IPS-18c (cell line): Measurements from ENCODE around the gene CORO2A.

Experiments used
- H3K4me3 ChIP-seq: 2 replicates; pipeline ENCODE4 v1.7.0; 2013; ENCODE audit warnings: low read depth, mild to moderate bottlenecking, low read length, moderate library complexity; ENCODE audit not compliant: insufficient read depth
- H3K9me3 ChIP-seq: one replicate; pipeline ENCODE4 v1.6.1; 2013; ENCODE audit warnings: mild to moderate bottlenecking, low read length, moderate library complexity; ENCODE audit not compliant: control insufficient read depth, insufficient read depth

The CORO2A gene, protein sequence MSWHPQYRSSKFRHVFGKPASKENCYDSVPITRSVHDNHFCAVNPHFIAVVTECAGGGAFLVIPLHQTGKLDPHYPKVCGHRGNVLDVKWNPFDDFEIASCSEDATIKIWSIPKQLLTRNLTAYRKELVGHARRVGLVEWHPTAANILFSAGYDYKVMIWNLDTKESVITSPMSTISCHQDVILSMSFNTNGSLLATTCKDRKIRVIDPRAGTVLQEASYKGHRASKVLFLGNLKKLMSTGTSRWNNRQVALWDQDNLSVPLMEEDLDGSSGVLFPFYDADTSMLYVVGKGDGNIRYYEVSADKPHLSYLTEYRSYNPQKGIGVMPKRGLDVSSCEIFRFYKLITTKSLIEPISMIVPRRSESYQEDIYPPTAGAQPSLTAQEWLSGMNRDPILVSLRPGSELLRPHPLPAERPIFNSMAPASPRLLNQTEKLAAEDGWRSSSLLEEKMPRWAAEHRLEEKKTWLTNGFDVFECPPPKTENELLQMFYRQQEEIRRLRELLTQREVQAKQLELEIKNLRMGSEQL

GRCh38 chr9:98192503-98193335 lies at the start of gene CORO2A:
CORO2A (minus strand) TSS chr9:98192637; CDS start chr9:98157660, 34,977 bp downstream.
- H3K4me3 ChIP-seq = peak within 1 kb of the TSS; percentile 85
- no peaks in the 10 kb centered on the region for H3K9me3 ChIP-seq

DNA sequence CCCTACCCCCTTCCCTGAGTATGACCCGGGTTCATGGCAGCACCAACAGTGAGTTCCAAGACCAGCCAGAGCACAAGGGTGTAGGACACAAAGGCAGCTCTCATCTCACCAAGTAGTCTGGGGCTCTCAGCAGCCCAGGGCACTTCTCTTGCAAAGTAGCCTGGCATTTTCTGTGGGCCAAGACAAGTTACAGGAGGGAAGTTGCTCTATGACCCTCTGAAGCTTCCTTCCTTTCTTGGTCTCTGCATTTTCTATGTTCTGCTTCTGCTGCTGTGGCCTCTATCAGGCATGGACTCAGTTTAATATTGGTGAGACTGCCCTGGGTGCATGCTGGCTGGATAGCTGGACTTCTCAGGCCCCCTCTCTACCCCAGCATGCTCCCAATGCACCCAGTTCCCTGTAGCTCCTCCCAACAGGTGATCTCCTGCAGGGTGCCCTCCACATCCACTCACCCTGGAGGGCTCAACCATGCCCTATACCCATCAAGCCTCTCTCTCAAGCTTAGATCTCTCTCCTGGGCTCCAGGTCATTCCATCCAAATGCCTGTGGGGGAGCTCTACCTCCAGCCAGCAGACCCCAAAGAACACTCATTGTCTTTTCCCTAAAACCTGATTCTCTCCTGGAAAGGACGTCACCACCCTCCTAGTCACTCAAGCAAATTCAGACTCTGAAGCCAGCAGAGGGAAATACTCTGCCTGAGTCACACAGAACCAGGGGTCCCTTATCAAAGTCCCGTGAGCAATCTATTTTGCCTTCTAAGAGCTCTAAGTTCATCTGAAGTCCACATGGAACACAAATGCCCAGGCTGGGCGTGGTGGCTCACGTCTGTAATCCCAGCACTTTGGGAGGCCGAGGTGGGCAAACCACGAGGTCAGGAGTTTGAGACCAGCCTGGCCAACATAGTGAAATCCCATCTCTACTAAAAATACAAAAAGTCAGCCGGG lies 49.2 kb upstream of the CORO2A start:
- H3K9me3 ChIP-seq = no peaks in the 10 kb centered on the region
- no peak overlapping the region for H3K4me3 ChIP-seq

DNA sequence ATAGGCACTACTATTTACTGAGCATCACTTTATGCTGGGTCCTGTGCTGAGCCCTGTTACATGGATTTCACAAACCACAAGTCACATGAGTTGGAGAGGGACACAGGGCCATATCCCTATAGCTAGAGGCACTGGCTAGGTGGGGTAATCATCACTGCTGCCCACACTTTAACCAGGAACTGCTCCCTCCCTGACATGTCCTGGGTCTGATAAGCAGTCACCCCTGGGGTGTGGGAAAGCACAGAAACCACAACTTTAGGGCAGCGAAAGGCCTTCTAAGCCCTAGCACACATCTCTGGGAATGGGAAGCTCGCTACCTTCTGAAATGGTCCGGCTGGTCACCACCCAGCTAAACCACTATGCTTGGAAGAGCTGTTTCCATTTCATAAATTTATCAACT lies 48.0 kb upstream of the CORO2A start:
- H3K4me3 ChIP-seq = no peak overlapping the region
- H3K9me3 ChIP-seq = no peaks in the 10 kb centered on the region

DNA sequence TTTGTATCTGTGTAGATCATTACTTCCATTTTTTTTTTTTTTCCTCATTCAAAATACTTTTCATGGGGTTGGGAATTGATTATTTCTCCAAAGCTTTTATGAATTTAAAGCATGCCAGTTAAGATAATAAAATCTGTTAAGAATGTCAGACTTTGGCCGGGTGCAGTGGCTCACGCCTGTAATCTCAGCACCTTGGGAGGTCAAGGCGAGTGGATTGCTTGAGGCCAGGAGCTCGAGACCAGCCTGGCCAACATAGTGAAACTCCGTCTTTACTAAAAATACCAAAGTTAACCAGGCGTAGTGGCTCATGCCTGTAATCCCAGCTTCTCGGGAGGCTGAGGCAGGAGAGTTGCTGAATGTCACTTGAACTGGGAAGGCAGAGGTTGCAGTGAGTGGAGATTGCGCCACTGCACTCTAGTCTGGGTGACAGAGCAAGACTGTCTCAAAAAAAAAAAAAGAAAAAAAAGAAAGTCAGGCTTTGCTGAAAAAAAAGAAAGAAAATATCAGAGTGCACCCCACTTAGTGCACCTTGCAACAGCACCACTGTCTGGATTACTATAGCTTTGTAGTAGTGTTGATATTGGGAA lies 44.6 kb upstream of the CORO2A start:
- H3K4me3 ChIP-seq = no peak overlapping the region
- H3K9me3 ChIP-seq = no peaks in the 10 kb centered on the region

- Histone ChIP-seq H3K9me3 (no peaks in the 10 kb centered on the region), H3K4me3 (no peak overlapping the region)
These were observed 42.7 kb upstream of the CORO2A start for GRCh38 chr9:98235126-98235525.

- H3K4me3 ChIP-seq = no peak overlapping the region
- no peaks in the 10 kb centered on the region for H3K9me3 ChIP-seq
These were observed 41.9 kb upstream of the CORO2A start for GRCh38 chr9:98234245-98234825.

GRCh38 chr9:98232926-98233325 lies 40.5 kb upstream of the CORO2A start:
- H3K9me3 ChIP-seq = no peaks in the 10 kb centered on the region
- H3K4me3 ChIP-seq = no peak overlapping the region

- Histone ChIP-seq H3K4me3 (no peak overlapping the region), H3K9me3 (no peaks in the 10 kb centered on the region)
These were observed 39.5 kb upstream of the CORO2A start for GRCh38 chr9:98231770-98232478.

DNA sequence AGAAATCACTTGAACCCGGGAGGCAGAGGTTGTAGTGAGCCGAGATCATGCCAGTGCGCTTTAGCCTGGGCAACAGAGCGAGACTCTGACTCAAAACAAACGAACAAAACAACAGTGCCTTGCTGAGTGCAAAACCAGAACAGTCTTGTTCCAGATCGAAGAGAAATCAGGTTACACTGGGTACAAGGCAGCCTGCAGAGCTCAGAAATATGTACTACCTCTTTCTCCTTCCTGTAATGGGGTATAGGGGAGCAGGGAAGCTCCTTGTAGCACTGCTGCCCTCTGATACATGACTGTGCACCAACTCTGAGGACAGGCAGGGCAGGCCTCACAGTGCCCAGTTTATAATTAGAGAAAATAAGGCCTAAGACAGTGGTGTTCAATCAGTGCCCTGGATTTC lies 38.4 kb upstream of the CORO2A start:
- Histone ChIP-seq H3K4me3 (no peak overlapping the region), H3K9me3 (no peaks in the 10 kb centered on the region)

DNA sequence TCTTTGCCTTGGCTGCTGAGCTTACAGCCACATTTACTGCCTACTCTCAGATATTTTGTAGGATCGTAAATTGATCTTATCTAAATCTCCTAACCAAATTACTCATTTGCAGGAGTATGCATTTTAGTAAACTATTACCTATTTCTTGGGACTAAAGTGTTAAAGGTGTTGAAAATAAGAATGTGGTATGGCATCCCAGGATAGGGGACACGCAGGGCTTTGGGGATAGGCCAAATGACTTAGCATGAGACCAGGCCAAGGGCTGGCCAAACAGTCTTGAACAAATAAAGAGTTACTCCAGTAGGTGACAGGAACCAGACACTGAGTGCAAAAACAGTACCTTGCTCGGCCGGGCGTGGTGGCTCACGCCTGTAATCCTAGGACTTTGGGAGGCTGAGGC lies 37.9 kb upstream of the CORO2A start:
- Histone ChIP-seq H3K4me3 (no peak overlapping the region), H3K9me3 (no peaks in the 10 kb centered on the region)

GRCh38 chr9:98229620-98230019 lies 37.2 kb upstream of the CORO2A start:
- Histone ChIP-seq H3K4me3 (no peak overlapping the region), H3K9me3 (no peaks in the 10 kb centered on the region)

DNA sequence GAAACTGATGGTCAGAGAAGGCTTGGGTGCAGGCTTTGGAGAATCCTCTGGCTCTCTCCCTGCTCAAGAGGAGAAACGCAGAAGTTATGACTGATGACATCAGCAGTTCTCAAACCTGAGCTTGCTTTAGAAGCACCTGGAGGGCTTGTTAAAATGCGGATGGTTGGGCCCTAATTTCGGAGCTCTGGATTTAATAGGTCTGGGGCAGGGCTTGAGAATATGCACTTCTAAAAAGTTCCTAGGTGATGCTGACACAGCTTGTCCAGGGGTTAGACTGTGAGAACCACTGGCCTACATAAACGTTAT lies 36.6 kb upstream of the CORO2A start:
- Histone ChIP-seq H3K4me3 (no peak overlapping the region), H3K9me3 (no peaks in the 10 kb centered on the region)

GRCh38 chr9:98228392-98229089 lies 36.1 kb upstream of the CORO2A start:
- Histone ChIP-seq H3K4me3 (no peak overlapping the region), H3K9me3 (no peaks in the 10 kb centered on the region)

DNA sequence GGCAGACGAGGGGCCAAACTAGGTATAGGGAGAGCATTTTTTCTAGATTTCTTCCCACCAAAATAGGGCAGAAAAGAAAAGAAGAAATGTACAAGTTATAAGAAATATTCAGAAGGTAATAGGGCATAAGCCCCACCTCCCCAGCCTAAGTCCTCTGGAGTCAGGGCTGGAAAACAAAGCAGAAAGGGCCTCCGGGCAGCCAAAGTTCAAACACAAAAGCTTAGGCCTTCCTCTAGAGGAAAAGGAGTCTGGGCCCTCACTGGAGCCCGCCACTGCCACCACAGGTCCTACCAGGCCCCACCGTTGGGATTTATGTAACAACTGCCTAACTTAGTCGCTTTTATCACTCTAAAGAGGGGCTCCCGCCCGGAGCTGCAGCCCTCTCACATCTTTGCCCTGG lies 35.4 kb upstream of the CORO2A start:
- no peak overlapping the region for H3K4me3 ChIP-seq
- no peaks in the 10 kb centered on the region for H3K9me3 ChIP-seq

DNA sequence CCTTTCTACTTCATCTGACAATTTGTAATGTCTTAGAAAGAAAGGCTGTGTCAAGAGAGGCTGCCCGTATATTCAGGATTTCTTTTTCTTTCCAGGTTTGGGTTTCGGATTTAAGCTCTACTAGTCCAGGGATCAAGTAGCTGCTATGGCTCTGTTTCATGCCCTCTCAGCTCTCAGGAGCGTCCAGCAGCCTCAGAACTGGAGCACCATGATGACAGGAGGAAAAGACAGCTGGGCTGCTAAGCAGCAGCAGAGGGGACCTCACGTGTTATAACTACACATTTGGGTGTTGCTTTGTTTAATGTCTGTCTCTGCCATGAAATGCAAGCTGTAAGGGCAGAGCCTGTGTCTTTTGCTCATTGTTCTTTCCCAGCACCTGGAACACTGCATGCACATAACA lies 34.5 kb upstream of the CORO2A start:
- no peak overlapping the region for H3K4me3 ChIP-seq
- no peaks in the 10 kb centered on the region for H3K9me3 ChIP-seq

DNA sequence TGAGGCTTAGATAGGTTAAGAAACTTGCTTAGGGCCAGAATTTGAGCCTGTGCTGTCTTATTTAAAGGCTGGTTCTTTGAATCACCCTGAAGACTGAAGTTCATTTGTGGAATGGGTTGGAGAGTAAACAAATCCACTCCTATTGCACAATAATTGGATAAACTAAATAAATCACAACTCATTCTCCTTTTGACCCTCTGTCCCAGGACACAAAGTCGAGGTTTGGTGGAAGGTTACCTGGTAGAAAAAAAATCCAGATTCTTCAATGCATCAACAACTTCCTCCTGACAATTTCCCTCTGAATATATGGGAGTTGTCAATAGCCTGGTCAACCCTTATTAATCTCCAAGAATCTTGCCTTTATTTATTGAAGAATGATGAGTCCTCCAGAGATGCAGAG lies 34.1 kb upstream of the CORO2A start:
- Histone ChIP-seq H3K9me3 (no peaks in the 10 kb centered on the region), H3K4me3 (no peak overlapping the region)
